H9 (cell line): ENCODE data around the gene PANX2. TPM values are rescaled to one million over a fixed set of nuclear protein-coding genes. Genes with fewer than 3 reads are reported as not detected.
A peak's percentile ranks its signal among the peaks of the same experiment; 100 is the strongest.

ENCODE experiments used
- DNase-seq: peaks from one replicate; pipeline ENCODE4 v3.0.0-alpha.2; 2017
- H2AFZ ChIP-seq: one replicate; pipeline ENCODE4 v1.6.1; 2013; ENCODE audit warnings: mild to moderate bottlenecking, low read length, control low read depth, moderate library complexity
- H2AK5ac ChIP-seq: 2 replicates; pipeline ENCODE4 v1.6.1; 2013; ENCODE audit warnings: low read length, control low read depth, mixed read lengths; ENCODE audit not compliant: insufficient read length
- H2BK120ac ChIP-seq: one replicate; pipeline ENCODE4 v1.6.1; 2013; ENCODE audit warnings: low read depth, mild to moderate bottlenecking, low read length, control low read depth, inconsistent platforms; ENCODE audit not compliant: poor library complexity, severe bottlenecking
- H2BK12ac ChIP-seq: 2 replicates; pipeline ENCODE4 v1.6.1; 2013; ENCODE audit warnings: low read length, control low read depth, mixed read lengths, low read depth; ENCODE audit not compliant: insufficient read length
- H2BK15ac ChIP-seq: 2 replicates; pipeline ENCODE4 v1.6.1; 2013; ENCODE audit warnings: low read depth, low read length, control low read depth
- H2BK20ac ChIP-seq: one replicate; pipeline ENCODE4 v1.6.1; 2013; ENCODE audit warnings: low read depth, mild to moderate bottlenecking, low read length, control low read depth, inconsistent platforms; ENCODE audit not compliant: poor library complexity, severe bottlenecking
- H2BK5ac ChIP-seq: 2 replicates; pipeline ENCODE4 v1.6.1; 2013; ENCODE audit warnings: low read length, control low read depth, mixed read lengths; ENCODE audit not compliant: insufficient read length
- H3K14ac ChIP-seq: 2 replicates; pipeline ENCODE4 v1.6.1; 2013; ENCODE audit warnings: low read length, control low read depth; ENCODE audit not compliant: insufficient read depth
- H3K18ac ChIP-seq: 2 replicates; pipeline ENCODE4 v1.6.1; 2013; ENCODE audit warnings: low read depth, mild to moderate bottlenecking, mixed read lengths, low read length, control low read depth; ENCODE audit not compliant: insufficient read length
- H3K23ac ChIP-seq: 2 replicates; pipeline ENCODE4 v1.6.1; 2013; ENCODE audit warnings: low read length, control low read depth, mixed read lengths, low read depth; ENCODE audit not compliant: insufficient read length
- H3K23me2 ChIP-seq: 2 replicates; pipeline ENCODE4 v1.6.1; 2013; ENCODE audit warnings: low read depth, mild to moderate bottlenecking, mixed read lengths, low read length, control low read depth; ENCODE audit not compliant: insufficient read length, poor library complexity, severe bottlenecking
- H3K27ac ChIP-seq: 2 replicates; pipeline ENCODE4 v1.5.1; 2013; ENCODE audit warnings: low read length, control low read depth, mixed read lengths, low read depth; ENCODE audit not compliant: insufficient read length
- H3K27me3 ChIP-seq: 2 replicates; pipeline ENCODE4 v1.6.1; 2013; ENCODE audit warnings: low read length, control low read depth, inconsistent platforms; ENCODE audit not compliant: insufficient read depth
- H3K4ac ChIP-seq: 2 replicates; pipeline ENCODE4 v1.6.1; 2013; ENCODE audit warnings: low read depth, mild to moderate bottlenecking, control low read depth, inconsistent platforms, low read length, moderate library complexity
- H3K4me1 ChIP-seq: 2 replicates; pipeline ENCODE4 v1.6.1; 2013; ENCODE audit warnings: low read length, control low read depth, inconsistent platforms; ENCODE audit not compliant: insufficient read depth
- H3K4me2 ChIP-seq: 2 replicates; pipeline ENCODE4 v1.6.1; 2013; ENCODE audit warnings: low read length, control low read depth, mixed read lengths; ENCODE audit not compliant: insufficient read length, insufficient read depth
- H3K56ac ChIP-seq: 2 replicates; pipeline ENCODE4 v1.6.1; 2013; ENCODE audit warnings: low read depth, mild to moderate bottlenecking, mixed read lengths, low read length, control low read depth; ENCODE audit not compliant: insufficient read length
- H3K79me1 ChIP-seq: 2 replicates; pipeline ENCODE4 v1.6.1; 2013; ENCODE audit warnings: low read depth, mild to moderate bottlenecking, moderate library complexity, low read length, control low read depth, inconsistent platforms; ENCODE audit not compliant: insufficient read depth, poor library complexity, severe bottlenecking
- H3K79me2 ChIP-seq: 2 replicates; pipeline ENCODE4 v1.6.1; 2013; ENCODE audit warnings: low read length, control low read depth, inconsistent platforms; ENCODE audit not compliant: insufficient read depth
- H3K9ac ChIP-seq: 2 replicates; pipeline ENCODE4 v1.6.1; 2013; ENCODE audit warnings: low read length, control low read depth, mixed read lengths; ENCODE audit not compliant: insufficient read length; ENCODE audit errors: extremely low read depth
- H3K9me3 ChIP-seq: one replicate; pipeline ENCODE4 v1.6.1; 2013; ENCODE audit warnings: low read depth, low read length, inconsistent platforms; ENCODE audit not compliant: control insufficient read depth
- H3T11ph ChIP-seq: one replicate; pipeline ENCODE4 v1.6.1; 2013; ENCODE audit warnings: mild to moderate bottlenecking, low read length, control low read depth, inconsistent platforms
- H4K20me1 ChIP-seq: one replicate; pipeline ENCODE4 v1.6.1; 2013; ENCODE audit not compliant: control insufficient read depth, insufficient read length, insufficient read depth
- H4K5ac ChIP-seq: 2 replicates; pipeline ENCODE4 v1.6.1; 2013; ENCODE audit warnings: low read depth, mild to moderate bottlenecking, mixed read lengths, low read length, control low read depth; ENCODE audit not compliant: insufficient read length
- H4K8ac ChIP-seq: replicated peaks from 2 replicates; pipeline ENCODE4 v1.6.1; 2013; ENCODE audit warnings: low read length, control low read depth, mixed read lengths, low read depth; ENCODE audit not compliant: insufficient read length
- H4K91ac ChIP-seq: 2 replicates; pipeline ENCODE4 v1.6.1; 2013; ENCODE audit warnings: low read depth, mild to moderate bottlenecking, moderate library complexity, mixed read lengths, low read length, control low read depth; ENCODE audit not compliant: insufficient read length
- H3K27ac Mint-ChIP-seq, 3 experiments: 2 replicates in 2 of 3; 3 replicates in 1 of 3; pipeline ENCODE4 v1.8.0; 2020 to 2021; ENCODE audit warnings: mixed read lengths in 3 of 3, mild to moderate bottlenecking in 1 of 3, moderate library complexity in 1 of 3
- H3K27me3 Mint-ChIP-seq: 2 replicates; pipeline ENCODE4 v1.8.0; 2021; ENCODE audit warnings: low read depth, mild to moderate bottlenecking, moderate library complexity, mixed read lengths
- H3K36me3 Mint-ChIP-seq, 3 experiments: 2 replicates in 2 of 3; 3 replicates in 1 of 3; pipeline ENCODE4 v1.8.0; 2020 to 2021; ENCODE audit warnings: low read depth in 3 of 3, mixed read lengths in 3 of 3; ENCODE audit not compliant: insufficient read depth in 1 of 3
- H3K4me1 Mint-ChIP-seq, 2 experiments: 2 replicates each; pipeline ENCODE4 v1.8.0; 2020; ENCODE audit warnings: mixed read lengths in 2 of 2
- H3K4me3 Mint-ChIP-seq, 2 experiments: 2 replicates in 1 of 2; 3 replicates in 1 of 2; pipeline ENCODE4 v1.8.0; 2020 to 2021; ENCODE audit warnings: mild to moderate bottlenecking in 2 of 2, mixed read lengths in 2 of 2, moderate library complexity in 1 of 2
- H3K9me3 Mint-ChIP-seq, 2 experiments: 2 replicates in 1 of 2; 3 replicates in 1 of 2; pipeline ENCODE4 v1.8.0; 2020; ENCODE audit warnings: mild to moderate bottlenecking in 2 of 2, mixed read lengths in 2 of 2, moderate library complexity in 1 of 2
- WGBS: extraction: QIAGEN DNeasy Blood & Tissue Kit; methylation state at CpG from one replicate; pipeline ENCODE4 v1.1.7; 2013; ENCODE audit warnings: missing lambda C conversion rate, low lambda C conversion rate, mixed read lengths; ENCODE audit not compliant: insufficient read length; ENCODE audit errors: extremely low coverage; 5-methylcytosine and 5-hydroxymethylcytosine counted together
- total RNA-seq: library from RNA; stranded (reverse); gene quantifications from 2 replicates; pipeline ENCODE4 v1.2.1, GENCODE V29; 2021
- TF ChIP-seq, protein P1 (sequence below): fragments of 200-600 bp; sonication (generic); conservative IDR thresholded peaks from 3 replicates; pipeline ENCODE4 v1.8.0; 2021; ENCODE audit warnings: antibody characterized with exemption, mild to moderate bottlenecking

Gene PANX2
- total RNA-seq, 1 experiment from 2014 or later: 8.0 TPM

DNA sequence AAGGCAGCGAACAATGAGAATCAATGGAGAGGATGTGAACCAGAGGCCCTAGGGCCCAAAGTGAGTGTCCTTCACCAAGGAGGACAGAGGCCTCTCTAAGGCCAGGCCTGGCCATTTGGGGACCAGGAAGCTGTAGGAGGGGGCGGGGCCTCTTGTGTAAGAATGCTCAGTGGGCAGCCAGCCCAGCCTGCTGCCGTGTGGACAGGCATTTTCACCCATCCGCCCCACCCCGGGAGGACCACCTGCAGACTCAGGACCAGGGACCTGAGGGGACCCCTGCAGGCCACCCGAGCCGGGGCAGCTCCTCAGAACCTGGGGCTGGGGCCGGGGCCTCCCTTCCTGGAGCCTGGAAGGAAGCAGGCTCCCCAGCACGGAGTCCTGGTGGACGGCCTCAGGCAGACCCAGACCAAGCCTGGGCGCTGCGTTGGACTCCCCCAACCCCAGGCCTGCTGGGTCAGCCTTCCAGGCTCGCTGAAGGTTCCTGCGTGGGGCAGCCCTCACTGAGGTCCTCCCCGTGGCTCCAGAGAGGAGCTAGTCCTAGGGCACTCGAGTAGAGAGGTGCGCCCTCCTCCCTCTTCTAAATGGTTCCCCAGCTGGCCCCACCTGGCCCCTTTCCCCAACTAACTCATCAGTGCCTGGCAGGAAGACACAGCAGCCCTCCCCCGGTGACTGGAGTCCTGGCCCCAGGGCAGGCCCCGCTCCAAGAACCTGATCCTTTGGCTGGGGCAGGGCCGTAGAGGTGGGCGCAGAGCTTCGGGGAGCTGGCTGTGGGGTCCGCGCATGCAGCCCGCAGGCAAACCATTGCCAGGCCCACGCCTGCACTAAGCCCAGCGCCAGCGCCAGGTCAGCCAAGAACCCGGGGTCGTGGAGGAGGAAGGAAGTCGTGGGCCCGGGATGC lies 13.7 kb downstream of the PANX2 start:
- Histone ChIP-seq H2BK15ac (no peak overlapping the region), H3T11ph (no peak overlapping the region), H3K27me3 (no peaks in the 10 kb centered on the region), H3K79me2 (peaks cover 5% of the 10 kb centered on the region; the same call in 1 of the 2 replicates), H3K79me1 (no peaks in the 10 kb centered on the region), H2BK5ac (no peak overlapping the region), H2BK12ac (no peak overlapping the region), H3K18ac (no peak overlapping the region), H3K9ac (no peak overlapping the region), H2BK20ac (no peak overlapping the region), H2BK120ac (no peak overlapping the region), H4K20me1 (no peaks in the 10 kb centered on the region), H3K14ac (no peak overlapping the region), H3K27ac (no peak overlapping the region), H4K8ac (no peak overlapping the region), H4K91ac (no peak overlapping the region), H3K23me2 (peaks cover 17% of the 10 kb centered on the region), H3K23ac (no peak overlapping the region), H2AFZ (no peak overlapping the region), H3K4ac (no peak overlapping the region), H3K4me2 (peak overlapping the region; percentile 93), H3K9me3 (no peaks in the 10 kb centered on the region), H2AK5ac (no peak overlapping the region), H3K56ac (no peak overlapping the region), H4K5ac (no peak overlapping the region), H3K4me1 (no peaks in the 10 kb centered on the region)
- H3K9me3 Mint-ChIP-seq: no peaks in the 10 kb centered on the region; a peak in 2 of 5 replicates
- peaks cover 0 to 5% (median 2%) of the 10 kb centered on the region in 3 experiments; a peak in 3 of 7 replicates for H3K36me3 Mint-ChIP-seq
- H3K4me3 Mint-ChIP-seq: peak overlapping the region; percentile 56 to 63; a peak in 3 of 5 replicates
- TF ChIP-seq, protein P1, sequence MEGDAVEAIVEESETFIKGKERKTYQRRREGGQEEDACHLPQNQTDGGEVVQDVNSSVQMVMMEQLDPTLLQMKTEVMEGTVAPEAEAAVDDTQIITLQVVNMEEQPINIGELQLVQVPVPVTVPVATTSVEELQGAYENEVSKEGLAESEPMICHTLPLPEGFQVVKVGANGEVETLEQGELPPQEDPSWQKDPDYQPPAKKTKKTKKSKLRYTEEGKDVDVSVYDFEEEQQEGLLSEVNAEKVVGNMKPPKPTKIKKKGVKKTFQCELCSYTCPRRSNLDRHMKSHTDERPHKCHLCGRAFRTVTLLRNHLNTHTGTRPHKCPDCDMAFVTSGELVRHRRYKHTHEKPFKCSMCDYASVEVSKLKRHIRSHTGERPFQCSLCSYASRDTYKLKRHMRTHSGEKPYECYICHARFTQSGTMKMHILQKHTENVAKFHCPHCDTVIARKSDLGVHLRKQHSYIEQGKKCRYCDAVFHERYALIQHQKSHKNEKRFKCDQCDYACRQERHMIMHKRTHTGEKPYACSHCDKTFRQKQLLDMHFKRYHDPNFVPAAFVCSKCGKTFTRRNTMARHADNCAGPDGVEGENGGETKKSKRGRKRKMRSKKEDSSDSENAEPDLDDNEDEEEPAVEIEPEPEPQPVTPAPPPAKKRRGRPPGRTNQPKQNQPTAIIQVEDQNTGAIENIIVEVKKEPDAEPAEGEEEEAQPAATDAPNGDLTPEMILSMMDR: no peak; the same call in 2 of the 3 replicates
- no CpG with 5 or more reads among the region's 32 CpGs for WGBS
- DNase-seq: no peak
- peaks cover 8 to 13% of the 10 kb centered on the region in 2 experiments for H3K4me1 Mint-ChIP-seq
- H3K27me3 Mint-ChIP-seq: no peaks in the 10 kb centered on the region; the same call in none of the 2 replicates
- no peak overlapping the region; a peak in 1 of 7 replicates for H3K27ac Mint-ChIP-seq
